D341Med (cell line): ENCODE data around the gene ELAVL4.
"Not testable (repeated sequence)": the region's sequence is repeated elsewhere in the genome, so short reads cannot be mapped to it uniquely, and the experiment has no call there.

Experiments used
- DNase-seq: peaks from one replicate; pipeline ENCODE4 v3.0.0; 2012; ENCODE audit warnings: low spot score

ELAVL4 gene

DNA sequence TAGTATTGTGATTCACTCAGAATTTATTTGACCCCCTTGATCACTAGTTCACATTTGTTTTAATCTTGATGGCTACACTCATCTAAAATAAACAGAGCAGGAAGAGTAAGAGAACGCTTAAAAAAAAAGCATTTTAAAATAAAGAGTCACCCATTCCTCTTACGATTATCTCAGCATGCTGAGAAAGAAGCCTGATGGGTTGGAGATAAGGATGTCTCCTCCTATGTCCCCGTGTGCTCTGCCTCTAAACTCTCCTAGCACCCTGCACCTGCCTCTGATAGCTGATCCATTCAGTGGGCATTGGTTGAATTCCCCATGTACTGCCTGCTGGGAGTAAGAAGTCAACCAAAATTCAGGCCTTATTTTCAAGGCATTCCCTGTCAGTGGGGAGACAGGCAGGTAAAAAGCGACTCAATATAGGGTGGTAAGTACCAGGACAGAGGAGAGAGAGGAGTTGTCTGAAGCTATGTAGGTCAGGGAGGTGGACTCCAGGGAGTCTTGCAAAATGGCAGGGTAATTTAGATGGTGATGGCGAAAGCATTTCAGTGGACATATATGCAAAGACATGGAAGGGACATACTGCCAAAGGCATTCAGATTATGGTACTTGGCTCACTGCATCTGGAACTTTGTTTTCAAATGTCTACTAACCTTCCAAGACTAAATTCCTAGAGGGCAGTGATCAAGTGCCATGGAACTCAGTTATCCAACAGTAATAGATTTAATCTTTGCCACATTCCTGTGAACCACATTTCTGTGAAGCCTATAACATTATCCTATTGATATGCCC is 18.4 kb downstream of the ELAVL4 start:
- DNase-seq, result no peak

DNA sequence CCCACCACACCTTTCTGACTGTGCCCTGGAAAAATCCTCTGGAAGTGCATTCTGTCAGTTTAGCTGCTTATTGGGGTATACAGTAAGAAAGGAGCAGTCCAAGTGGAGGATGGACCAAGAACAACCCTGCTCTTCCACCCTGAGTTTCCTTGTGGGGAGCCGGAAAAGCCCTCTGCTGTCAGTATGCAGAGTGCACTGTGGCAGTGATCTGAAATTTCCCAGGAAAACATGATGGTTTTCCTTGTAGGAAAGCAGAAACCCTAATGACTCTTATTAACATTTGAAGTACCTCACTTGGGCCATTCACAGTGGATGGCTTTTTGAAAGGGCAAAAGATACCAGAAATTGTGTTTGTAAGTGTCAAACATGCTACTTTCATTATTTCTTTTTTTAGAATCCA is 20.5 kb downstream of the ELAVL4 start:
- DNase-seq, result no peak

DNA sequence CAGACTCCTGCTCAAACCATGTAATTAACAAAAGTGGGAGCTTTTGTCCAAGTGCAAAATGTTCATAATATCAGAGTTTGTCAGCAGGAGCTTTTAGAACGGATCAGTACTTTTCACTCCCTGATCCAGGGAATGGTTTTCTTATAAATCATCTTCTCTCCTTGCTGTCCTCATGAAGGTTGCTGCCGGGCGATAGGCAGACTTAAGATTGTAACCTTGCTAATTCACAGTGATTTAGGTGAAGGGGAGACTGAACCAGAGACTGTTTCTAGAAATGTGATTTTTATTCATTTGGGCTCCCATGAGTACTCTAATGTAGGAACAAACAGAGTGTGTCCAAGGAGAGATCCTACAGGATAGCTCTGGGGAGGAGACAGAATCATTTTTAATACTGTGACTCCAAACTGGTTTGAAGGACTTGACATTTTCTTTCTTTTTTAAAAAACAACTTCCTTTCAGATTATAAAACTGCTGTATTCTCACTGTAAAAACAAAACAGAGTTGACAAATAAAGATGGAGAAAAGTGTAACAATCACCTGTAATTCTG is 23.7 kb downstream of the ELAVL4 start:
- no peak for DNase-seq

DNA sequence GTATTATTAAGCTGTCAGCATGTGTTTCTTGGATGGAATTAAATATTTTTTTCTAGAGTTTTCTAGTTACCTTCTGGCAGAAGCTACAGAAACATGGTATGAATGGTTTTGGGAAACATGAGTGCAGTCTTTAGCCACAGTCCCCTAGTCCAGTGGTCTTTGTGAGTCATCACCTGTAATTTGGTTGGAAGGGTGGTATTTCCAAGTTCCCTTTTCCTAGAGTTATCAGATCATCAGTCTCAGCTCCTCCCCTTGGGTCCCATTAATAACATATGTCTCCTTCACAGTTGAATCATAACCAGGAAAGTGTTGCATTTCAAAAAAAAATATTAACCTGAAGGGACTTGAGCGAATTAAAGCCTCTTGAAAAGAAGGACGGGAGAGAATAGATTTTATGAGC is 27.0 kb downstream of the ELAVL4 start:
- no peak for DNase-seq

DNA sequence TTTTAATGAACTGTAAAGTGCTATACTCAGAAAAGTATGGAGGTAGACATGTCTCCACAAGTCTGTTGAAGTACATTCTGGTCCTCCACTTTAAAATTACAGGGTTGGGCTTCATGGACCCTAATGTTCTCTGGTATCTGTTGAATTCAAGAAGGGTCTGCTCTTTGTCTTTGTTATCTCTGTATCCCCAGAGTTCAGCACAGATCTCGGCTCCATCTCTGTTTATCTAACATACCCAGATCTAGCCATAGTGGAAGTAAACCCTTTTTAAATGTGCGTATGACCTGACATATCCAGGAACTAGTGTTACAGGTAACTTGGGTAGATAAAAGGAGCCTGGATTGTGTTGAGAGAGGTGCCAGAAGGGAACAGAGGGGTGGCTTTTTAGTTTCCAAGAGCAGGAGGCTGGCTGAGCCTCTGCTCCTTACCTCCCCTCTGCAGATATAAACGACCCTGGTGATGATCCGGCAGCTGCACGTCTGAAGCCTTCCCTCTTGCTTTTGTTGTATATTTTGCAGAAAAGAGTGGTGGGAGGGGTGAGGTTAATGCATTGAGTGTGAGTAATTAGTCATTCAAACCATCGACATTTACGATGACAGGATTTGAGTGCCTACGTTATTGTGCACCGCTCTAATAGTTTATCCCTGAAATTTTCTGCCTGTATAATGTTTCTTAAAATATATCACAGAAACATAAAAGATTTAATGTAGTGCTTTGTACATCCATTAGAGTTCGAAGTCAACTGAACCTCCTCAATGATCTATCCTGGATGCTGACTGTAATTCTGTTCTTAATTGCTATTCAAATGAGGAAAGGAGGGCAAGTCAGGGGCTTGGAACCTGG is 30.8 kb downstream of the ELAVL4 start:
- DNase-seq, result no peak

DNA sequence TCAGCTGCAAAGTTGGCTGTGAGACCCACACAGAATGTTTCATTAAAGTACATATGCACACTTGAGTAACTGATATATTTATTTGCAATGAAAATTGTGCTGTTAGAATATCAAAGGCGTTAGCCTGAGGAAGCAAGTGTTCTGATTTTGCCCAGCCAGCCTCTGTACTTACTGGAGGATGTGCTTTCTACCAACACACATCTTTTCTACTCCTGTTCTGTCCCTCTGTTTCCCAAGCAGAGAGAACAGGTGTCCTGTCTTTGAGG is 31.4 kb downstream of the ELAVL4 start:
- DNase-seq, result no peak

DNA sequence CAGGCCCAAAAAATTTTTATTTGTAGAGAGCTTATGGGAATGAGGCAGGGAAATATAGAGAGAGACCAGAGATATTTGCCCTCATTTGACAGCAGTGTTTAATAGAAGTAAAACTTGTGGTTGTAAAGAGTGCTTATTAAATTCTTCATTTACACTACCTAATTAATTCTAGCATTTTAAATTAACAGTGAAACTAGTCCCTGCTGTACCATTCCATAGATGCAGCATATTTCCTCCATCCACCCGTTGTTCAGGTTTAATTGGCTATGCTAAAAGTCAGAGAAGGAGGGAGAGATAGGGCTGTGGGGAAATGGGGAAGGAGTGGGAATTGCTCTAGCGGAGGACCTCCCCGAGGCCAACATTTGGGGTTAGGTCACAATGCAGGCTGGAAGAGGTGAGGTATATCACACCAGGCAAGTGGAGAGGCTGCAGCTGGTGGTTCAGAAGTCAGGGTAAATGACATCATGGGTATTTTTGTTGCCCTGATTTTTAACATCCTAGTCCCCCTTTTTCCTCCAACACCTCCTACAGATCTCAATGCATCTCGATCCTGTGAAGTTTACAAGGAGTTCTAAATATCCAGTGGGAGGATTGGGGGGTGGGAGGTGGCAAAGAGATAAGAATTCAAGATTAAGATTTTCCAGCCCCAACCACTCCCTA is 38.6 kb downstream of the ELAVL4 start:
- no peak for DNase-seq

DNA sequence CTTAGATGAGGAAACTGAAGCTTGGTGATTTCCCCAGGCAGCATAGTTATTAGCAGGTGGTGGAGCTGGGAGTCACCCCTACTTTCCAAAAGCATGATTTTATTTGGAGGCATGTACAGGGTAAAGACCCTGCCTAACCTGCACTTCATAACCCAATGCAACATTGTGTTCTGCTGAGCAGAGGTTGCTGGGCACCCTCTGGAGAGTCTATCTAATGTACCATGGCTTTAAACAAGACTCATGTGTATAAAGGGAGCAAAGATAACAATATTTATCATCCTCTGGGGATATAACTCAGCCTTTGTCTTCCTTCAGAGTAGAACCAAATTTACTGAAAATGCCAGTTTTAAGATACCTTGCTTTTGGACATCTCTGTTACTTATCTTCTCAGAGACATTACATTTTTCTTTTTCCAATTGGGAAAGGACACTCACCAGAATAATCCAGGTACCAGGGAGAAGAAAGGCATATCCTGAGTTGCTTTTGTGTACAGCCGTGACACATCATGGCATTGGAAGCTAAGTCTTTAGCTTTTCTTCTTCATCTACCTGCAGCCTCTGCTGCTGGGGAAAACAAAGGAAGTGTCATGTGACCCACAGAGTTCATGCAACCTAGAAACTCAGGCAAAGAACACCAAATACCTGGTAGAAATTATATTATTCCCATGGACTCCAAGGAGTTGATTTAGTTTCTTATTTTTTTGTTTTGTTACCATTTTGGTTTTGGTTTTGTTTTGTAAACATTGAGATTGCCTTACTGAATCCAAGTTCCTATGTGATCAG is 39.6 kb downstream of the ELAVL4 start:
- DNase-seq, result no peak

DNA sequence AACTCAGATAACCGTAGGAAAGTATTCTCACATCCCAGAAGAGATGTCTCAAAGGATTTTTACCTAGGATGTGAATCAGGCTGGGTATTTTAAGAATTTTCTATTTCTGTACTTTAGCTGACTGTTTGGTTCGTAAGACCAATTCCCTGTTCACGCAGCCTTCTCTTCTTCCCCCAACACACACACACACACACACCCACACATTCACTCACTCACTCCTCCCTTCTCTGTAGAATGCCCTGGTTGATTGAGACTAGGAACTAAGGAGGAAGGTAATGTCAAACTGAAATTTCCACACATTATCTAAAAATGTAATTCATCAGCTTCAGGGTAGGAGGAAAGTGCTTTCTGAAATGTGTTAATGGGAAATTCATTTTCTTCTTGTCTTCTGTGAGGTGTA is 43.5 kb downstream of the ELAVL4 start:
- DNase-seq, result no peak

DNA sequence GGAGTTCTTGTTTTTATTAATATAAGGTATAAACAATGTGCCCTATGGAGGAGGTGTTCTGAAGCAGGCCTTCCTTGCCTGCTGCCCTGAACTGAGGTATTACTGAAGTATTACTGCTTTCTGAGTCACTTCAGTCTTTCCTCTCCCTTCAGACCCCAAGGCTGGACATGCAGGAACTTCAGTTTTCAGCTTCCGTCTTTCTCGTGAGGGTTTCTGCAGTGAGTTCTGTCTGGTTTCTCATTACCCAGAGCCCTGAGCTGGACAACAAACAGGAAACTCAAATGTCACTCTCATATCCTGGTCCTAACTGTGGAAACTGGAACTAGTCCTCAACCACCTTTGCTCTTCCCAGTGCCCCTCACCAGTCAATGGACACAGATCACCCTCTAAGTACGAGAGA is 46.8 kb downstream of the ELAVL4 start:
- no peak for DNase-seq

DNA sequence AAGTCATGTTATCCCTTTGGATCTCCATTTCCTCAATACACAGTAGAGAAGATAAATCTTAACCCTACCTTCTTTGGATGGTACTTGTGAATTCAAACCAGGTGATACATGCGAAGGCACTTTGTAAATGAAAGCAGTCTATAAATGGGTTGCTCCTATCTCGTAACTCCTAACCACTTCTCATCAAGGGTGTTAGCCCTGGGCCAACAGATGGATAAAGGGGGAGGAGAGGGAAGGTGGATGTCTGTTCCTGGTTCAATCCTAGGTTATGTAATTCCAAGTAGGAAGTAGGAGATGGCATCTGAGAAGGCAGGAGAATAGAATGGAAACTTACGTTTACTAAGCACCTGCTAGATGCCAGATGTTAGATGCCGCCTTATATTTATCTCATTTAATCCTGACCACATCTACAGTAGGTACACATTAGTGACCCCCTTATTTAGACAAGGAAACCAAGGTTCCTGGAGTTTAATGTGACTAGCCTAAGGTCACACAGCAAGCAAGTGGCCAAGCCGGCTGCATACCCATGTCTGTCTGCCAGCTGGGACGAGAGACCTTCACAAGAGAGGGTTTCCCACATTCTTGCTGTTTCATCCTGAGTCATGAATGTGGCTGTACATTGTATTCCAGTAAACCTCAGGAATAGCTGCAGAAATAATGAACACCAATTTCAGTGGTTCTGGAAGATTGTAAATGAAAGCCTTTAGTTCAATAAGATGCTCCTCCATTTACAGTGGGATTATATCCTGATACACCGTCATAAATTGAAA is 47.7 kb downstream of the ELAVL4 start:
- no peak for DNase-seq

DNA sequence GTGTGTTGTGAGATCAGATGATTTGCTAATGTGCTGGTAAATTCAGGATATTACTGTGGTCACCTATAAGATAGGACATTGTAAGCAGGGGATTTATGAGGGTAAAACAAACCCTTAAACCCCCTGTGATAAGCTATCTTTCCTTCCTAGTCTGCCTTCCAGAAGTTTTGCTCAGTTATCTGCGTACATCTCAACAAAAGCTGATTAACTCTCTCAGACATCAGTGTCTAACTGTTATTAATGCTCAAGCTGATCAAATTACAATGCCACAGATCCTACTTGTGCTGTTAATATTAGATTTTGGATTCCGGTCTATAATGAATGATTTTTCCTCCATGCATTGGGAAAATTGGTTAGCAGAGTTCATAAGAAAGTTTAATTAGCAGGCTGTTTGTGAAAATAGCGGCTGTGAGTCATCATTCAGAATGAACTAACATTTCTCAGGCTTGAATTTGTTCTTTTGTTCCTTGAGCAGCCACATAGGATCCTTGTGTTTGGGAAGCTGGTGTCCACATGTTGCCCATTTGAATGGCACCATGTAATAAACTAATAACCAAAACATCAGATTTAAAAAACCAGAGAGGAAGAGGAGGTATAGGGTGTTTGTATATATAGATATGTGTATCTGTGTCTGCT is 48.7 kb downstream of the ELAVL4 start:
- DNase-seq, result no peak

DNA sequence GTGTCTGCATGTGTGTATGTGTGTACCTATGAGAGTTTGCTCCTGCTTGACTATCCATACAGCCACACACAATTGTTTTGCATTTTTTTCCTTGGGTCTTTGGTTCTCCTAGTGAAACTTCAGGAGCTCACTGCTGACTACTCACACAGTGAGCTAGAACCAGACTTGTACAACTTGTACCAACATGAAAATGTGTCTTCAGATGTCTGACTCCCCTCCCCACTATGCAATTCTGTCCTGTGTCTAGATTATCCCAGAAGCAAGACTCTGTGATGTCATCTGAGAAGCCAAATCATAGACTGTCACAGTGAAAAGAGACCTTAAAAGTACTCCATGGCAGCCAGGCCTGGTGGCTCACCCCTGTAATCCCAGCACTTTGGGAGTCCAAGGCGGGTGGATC is 49.7 kb downstream of the ELAVL4 start:
- no peak for DNase-seq

DNA sequence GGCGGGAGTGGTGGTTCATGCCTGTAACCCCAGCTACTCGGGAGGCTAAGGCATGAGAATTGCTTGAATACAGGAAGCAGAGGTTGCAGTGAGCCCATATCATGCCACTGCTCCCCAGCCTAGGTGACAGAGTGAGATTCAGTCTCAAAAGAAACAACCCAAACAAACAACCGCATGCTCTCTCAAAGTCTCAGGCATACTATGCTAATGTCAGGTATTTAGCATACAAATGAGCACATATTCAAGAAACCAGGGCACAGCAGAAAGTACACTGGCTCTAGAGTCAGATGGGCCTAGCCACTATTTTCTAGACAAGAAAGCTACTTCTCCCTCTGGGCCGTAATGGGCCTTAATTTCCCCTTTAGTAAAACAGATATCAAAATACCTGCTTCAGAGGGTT is 55.0 kb downstream of the ELAVL4 start:
- DNase-seq, result no peak

DNA sequence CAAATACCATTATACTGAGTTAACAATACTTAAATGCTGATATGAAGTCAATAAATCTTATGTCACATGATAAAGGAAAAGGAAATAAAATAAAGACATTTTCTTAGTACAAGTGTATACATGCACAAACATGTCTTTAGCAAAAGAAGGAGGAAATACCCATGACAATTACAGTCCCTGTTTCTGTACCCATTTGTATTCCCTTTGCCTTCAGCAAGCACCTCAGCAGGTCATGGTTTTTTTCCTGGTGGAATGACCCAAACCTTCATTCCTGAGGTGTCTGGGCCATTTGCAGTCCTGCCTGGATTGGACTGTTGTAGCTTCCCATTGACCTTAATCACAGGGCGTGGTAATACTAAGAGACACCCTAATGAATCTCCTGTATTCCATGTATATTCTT is 57.6 kb downstream of the ELAVL4 start:
- not testable (repeated sequence) for DNase-seq

DNA sequence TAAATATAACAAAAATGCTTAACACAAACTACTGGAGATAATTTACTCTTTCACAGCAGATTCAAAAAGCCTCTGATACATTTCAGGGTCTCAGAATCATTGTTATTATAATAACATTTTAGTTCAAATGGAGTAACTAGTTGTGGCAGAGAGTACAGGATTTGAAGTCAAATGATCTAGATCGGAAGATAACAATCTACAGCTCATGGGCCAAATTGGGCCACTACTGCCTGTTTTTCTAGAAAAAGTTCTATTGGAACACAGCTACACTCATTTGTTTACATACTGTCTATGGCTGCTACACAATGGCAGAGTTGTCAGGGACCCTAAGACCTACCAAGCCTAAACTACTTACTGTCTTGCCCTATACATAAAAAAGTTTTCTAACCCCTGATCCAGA is 63.6 kb downstream of the ELAVL4 start:
- DNase-seq, result no peak

DNA sequence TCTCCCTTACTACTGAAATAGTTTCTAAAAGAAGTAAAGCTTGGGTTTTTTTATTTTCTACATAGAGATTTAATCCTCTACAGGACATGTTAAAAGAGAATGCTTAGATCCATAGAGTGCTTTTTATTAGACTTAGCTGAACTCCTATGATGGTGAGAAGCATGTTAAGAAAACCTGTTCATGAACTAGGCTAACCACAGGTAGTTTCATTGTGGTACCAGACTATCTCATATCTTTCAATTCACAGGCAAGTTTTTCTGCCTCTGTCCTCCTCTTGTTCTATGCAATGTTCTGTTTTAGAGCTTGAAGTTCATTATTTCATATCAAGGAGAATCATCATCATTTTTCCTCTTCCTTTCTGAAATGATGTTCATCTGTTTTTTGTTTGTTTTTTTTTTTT is 65.4 kb downstream of the ELAVL4 start:
- DNase-seq, result no peak

DNA sequence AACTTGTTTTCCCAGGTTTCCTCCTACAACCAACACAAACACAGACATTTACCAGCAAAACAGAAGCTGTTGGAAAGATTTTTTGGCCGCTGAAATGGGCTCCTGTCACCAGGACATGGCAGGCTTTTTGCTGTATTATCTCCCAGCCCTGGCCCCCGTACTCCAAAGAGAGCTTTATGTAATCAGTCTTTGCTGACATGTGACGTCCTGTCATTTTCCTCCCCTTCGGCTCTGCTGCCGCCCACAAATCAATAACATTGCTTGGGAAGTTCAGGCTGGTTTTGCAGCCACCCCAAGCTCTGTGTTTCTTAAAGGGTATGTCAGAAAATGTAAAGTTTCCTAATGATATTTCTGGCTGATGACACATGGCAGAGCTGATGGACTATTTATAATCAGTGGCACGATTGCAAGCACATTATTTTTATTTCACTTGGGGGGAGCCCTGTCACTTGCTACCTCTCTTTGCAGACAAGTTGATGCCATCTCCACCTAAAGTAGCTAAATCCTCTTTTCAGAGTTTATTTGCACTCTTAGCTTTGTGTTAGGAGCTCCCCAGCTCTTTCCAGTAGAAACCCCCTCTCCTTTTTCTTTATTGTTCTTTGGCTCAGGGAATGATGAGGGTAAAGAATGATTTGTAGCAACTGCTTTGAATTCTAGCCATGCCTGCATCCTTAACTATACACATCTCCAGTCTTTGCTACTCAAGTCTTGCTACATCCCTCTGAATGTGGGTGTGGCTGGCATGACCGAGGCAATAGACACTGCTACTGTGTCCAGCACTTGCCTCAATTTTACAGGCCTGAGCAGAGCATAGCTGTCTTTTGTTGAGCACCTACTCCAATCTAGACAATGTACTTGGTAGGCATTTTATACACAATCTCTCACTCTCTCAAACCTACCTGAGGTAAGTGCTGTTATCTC is 67.3 kb downstream of the ELAVL4 start:
- DNase-seq, result no peak

DNA sequence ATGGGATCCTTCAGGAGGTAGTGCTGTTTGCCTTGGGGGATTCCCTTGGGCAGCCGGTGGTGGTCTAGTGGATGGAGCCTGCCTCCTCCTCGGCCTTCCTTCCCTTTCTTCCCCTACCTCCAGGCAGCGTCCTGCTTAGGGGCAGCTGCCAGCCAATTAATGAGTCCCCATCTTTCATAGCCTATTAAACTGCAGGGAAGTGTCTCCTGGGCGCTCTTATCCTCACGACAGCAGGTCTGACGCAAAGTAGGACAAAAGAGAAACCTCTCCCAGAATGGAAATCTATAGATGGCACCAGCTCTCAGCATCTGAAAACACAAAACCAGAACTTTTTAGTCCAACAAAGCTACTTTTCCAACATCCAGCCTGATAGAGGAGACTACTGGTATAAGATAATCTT is 69.3 kb downstream of the ELAVL4 start:
- no peak for DNase-seq

DNA sequence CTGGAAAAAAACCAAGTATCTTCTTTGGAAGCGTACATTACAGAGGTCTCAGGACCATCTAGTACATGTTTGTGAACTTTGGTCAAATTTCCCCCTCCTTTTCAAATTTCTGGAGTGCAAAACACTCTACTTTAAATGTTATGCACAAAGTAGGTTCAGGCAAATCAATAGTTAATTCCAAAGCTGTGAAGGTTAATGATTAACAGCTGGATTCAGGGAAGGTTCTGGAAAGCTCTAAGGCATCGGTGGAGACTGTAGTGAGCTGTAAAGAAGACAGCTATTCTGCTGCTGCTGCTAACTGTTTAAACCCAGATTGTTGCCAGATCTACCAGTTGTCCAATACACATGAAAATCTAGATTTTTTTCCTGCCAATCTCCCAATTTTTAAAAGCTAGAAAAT is 70.9 kb downstream of the ELAVL4 start:
- DNase-seq, result no peak
